Measurements from ENCODE around the gene DGLUCY.

The DGLUCY gene

DNA sequence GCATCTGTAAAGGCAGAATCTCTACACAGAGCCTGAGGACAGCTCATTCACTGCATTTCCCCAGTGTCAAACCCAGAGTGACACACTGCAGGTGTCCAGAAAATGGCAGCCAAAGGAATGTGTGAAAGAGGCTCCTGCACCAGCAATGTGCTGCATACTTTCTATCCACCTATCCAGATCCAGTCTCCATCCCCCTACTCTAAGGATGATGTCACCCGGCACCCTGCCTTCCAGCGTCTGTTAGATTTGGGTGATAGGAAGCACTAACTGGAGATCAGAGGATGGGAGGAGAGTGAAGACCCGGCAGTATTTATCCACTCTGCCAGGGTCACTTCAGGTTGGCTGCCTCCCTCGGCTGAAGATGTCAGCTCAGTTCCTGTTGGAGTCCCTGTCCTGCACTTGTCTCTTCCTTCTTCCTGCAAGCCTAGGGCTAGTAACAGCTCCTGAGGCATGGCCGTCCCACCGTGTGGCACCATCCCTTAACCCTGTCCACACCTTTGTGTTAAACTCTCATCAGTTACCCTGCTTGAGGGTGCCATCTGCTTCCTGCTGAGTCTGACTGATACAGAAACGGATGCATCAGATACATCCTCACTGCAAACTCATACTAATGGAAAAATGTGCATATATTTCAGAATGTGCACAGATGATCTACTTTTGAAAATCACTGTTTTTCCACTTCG is 143.6 kb downstream of the DGLUCY start:
- TF ChIP-seq, protein P1, sequence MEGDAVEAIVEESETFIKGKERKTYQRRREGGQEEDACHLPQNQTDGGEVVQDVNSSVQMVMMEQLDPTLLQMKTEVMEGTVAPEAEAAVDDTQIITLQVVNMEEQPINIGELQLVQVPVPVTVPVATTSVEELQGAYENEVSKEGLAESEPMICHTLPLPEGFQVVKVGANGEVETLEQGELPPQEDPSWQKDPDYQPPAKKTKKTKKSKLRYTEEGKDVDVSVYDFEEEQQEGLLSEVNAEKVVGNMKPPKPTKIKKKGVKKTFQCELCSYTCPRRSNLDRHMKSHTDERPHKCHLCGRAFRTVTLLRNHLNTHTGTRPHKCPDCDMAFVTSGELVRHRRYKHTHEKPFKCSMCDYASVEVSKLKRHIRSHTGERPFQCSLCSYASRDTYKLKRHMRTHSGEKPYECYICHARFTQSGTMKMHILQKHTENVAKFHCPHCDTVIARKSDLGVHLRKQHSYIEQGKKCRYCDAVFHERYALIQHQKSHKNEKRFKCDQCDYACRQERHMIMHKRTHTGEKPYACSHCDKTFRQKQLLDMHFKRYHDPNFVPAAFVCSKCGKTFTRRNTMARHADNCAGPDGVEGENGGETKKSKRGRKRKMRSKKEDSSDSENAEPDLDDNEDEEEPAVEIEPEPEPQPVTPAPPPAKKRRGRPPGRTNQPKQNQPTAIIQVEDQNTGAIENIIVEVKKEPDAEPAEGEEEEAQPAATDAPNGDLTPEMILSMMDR (IDR thresholded peaks at IDR 0.05; ENCODE audit: insufficient read depth, low read depth, low read length, missing control alignments): no peak
- DNase-seq (ENCODE audit: low read depth): no peak
- no peak overlapping the region for H3K4me3 ChIP-seq (ENCODE audit: low read length)

DNA sequence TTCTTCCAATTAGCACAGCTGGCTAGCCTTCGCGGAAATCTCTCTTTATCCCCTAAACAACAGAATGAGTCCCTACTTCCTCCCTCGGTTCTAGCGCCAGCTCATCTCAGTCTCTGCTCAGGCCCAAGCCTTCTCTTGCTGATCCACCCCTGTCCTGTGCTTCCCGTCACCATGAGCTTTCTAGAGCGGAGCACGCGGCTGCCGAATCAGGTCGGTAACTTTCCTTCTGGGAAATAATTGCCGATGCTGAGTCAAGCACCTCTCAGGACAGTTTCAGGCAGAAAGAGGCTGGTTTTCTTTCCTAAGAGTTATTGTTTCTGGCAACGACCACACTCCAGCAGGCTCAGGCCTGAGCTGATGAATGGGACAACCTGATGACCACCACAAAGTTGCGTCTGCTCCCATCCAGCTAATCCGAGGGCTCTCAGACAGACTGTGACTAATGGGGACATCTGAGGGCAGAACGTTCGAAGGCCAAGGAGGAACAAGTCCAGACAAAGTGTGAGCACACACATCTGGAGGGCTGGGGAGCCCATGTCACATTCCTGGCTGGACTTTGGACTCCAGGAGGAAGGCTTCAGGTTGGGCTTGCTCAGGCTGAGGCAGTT is 144.2 kb downstream of the DGLUCY start:
- TF ChIP-seq, protein P1 (IDR thresholded peaks at IDR 0.05; ENCODE audit: insufficient read depth, low read depth, low read length, missing control alignments): no peak
- no peak overlapping the region for H3K4me3 ChIP-seq (ENCODE audit: low read length)
- DNase-seq (ENCODE audit: low read depth): peak; percentile 98

DNA sequence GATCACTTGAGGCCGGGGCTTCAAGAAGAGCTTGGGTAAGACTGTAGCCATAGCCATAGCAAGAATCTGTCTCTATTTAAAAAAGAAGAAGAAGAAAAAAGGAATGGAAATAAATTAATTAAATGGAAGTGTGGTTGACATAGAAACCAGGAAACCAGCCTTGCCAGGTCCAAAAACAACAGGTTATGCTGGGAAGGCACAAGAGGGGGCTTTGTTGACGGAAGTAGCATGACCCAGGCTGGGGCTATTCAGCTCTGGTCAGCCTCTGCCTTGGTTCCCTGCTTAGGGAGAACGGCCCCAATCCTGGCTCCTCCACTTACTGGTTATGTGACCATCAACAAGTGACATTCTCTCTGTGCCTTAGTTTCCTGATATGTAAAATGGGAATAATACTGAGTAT is 145.0 kb downstream of the DGLUCY start:
- TF ChIP-seq, protein P1 (IDR thresholded peaks at IDR 0.05; ENCODE audit: insufficient read depth, low read depth, low read length, missing control alignments): no peak
- no peak for DNase-seq (ENCODE audit: low read depth)
- H3K4me3 ChIP-seq (ENCODE audit: low read length): no peak overlapping the region

DNA sequence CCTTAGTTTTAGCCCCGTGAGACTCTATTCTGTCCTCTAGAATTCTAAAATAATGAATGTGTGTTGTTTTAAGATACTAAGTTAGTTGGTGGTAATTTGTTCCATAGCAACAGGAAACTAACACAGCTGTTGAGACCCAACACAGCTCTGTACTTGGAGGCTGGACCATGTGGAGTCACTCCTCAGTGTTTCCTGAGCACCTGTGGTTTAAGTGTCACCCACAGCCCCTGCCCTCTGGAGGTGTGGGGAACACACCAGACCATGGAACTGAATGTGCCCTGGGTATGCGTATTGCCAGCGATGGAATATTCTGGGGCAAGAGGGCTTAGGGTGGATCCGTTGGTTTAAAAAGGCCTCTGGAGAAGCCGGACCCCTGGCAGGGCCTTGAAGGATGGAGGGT is 147.2 kb downstream of the DGLUCY start:
- TF ChIP-seq, protein P1 (IDR thresholded peaks at IDR 0.05; ENCODE audit: insufficient read depth, low read depth, low read length, missing control alignments): no peak
- H3K4me3 ChIP-seq (ENCODE audit: low read length): no peak overlapping the region
- no peak for DNase-seq (ENCODE audit: low read depth)

DNA sequence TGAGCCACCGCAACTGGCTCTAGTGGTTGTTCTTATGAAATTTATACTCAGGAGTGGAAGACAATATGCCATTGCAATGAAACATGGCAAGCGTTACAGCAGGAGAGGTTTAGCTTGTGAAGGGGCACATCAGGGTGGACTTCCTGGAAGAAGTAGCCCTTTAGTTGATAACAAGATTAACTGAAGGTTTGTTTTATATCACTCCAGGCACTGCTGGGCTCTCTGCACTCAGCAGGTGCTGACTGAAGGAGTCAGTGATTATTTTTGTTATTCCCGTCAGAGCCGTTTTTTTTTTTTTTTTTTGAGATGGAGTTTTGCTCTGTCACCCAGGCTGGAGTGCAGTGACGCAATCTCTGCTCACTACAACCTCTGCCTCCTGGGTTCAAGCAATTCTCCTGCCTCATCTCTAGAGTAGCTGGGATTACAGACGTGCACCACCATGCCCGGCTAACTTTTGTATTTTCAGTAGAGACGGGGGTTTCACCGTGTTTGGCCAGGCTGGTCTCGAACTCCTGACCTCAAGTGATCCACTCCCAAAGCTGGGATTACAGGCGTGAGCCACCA is 148.2 kb downstream of the DGLUCY start:
- H3K4me3 ChIP-seq (ENCODE audit: low read length): no peak overlapping the region
- DNase-seq (ENCODE audit: low read depth): no peak
- TF ChIP-seq, protein P1 (IDR thresholded peaks at IDR 0.05; ENCODE audit: insufficient read depth, low read depth, low read length, missing control alignments): no peak

DNA sequence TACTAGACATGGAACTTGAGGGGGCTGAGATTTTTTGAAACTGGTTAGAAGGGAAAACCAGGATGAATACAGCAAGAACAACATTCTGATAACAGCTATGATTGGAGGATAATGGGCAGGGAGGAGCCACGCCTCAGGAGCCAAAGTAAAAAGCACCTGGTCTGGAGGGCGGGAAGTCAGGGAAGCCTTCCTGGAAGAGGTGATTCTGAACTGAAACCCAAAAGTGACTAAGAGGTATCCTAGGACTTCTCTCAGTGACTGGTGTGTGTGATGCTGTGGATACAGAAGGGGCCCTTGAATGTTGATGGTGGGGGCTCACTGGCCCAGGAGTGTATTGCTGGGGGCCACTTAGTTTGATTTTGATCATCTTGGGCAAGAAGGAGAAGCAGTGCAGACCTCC is 149.5 kb downstream of the DGLUCY start:
- no peak overlapping the region for H3K4me3 ChIP-seq (ENCODE audit: low read length)
- TF ChIP-seq, protein P1 (IDR thresholded peaks at IDR 0.05; ENCODE audit: insufficient read depth, low read depth, low read length, missing control alignments): no peak
- DNase-seq (ENCODE audit: low read depth): no peak

All from epithelial cell of esophagus (primary cell).